Spleen (tissue), 11 donors: ENCODE data around the gene AKNAD1. TPM values are rescaled to one million over a fixed set of nuclear protein-coding genes. Genes with fewer than 3 reads are reported as not detected.
A peak's percentile ranks its signal among the peaks of the same experiment; 100 is the strongest.

Experiments
- DNase-seq: peaks from one replicate; pipeline ENCODE4 v3.0.0-alpha.2; 2020
- H3K27ac ChIP-seq, 8 donors: fragments of 200-600 bp; sonication (generic) in 7 of 8; 1 replicate in 4 of 8; 2 replicates in 4 of 8; pipeline versions ENCODE4 v1.5.0 to v1.8.0; 2016 to 2021; ENCODE audit warnings: inconsistent platforms in 4 of 8, mild to moderate bottlenecking in 4 of 8, moderate library complexity in 1 of 8
- H3K27me3 ChIP-seq, 7 donors: fragments of 200-600 bp; sonication (generic) in 6 of 7; replicated peaks in 1 of 7; 1 replicate in 4 of 7; 2 replicates in 3 of 7; pipeline versions ENCODE4 v1.5.0 to v1.8.0; 2016 to 2021; ENCODE audit warnings: inconsistent platforms in 3 of 7, mild to moderate bottlenecking in 1 of 7
- H3K36me3 ChIP-seq, 6 donors: fragments of 200-600 bp; sonication (generic) in 5 of 6; 1 replicate in 4 of 6; 2 replicates in 2 of 6; pipeline versions ENCODE4 v1.5.0 to v1.8.0; 2016 to 2021; ENCODE audit warnings: inconsistent platforms in 2 of 6
- H3K4me1 ChIP-seq, 6 donors: fragments of 200-600 bp; sonication (generic) in 5 of 6; 1 replicate in 3 of 6; 2 replicates in 3 of 6; pipeline versions ENCODE4 v1.5.0 to v1.8.0; 2016 to 2021; ENCODE audit warnings: inconsistent platforms in 3 of 6
- H3K4me3 ChIP-seq, 8 donors: fragments of 200-600 bp; sonication (generic) in 7 of 8; 1 replicate in 4 of 8; 2 replicates in 4 of 8; pipeline versions ENCODE4 v1.5.0 to v1.8.0; 2016 to 2021; ENCODE audit warnings: inconsistent platforms in 4 of 8, mild to moderate bottlenecking in 4 of 8, moderate library complexity in 2 of 8
- H3K9me3 ChIP-seq, 8 donors: fragments of 200-600 bp; sonication (generic) in 7 of 8; 1 replicate in 4 of 8; 2 replicates in 4 of 8; pipeline versions ENCODE4 v1.5.0 to v1.8.0; 2016 to 2021; ENCODE audit warnings: inconsistent platforms in 4 of 8
- CTCF ChIP-seq, 11 experiments: fragments of 200-600 bp in 7 of 11; fragments of 450-650 bp in 4 of 11; sonication (generic) in 4 of 11; IDR thresholded peaks in 8 of 11; conservative IDR thresholded peaks in 3 of 11; 1 replicate in 7 of 11; 2 replicates in 4 of 11; pipeline versions ENCODE4 v1.4.0 to v1.8.0; 2016 to 2021; ENCODE audit warnings: antibody characterized with exemption in 11 of 11, inconsistent platforms in 4 of 11, mild to moderate bottlenecking in 1 of 11
- POLR2A ChIP-seq, 3 donors: fragments of 450-650 bp; IDR thresholded peaks; one replicate each; pipeline ENCODE4 v1.5.1; 2017; ENCODE audit warnings: antibody characterized with exemption in 3 of 3, mild to moderate bottlenecking in 1 of 3
- POLR2AphosphoS5 ChIP-seq, 3 donors: sonication (generic); formaldehyde crosslinking; IDR thresholded peaks; one replicate each; pipeline ENCODE4 v1.5.1; 2017; ENCODE audit warnings: antibody characterized with exemption in 3 of 3
- WGBS, 5 donors: extraction: QIAGEN DNeasy Blood & Tissue Kit in 3 of 5; methylation state at CpG; one replicate each; pipeline versions ENCODE4 v1.1.5 to v1.1.7; 2013 to 2018; 5-methylcytosine and 5-hydroxymethylcytosine counted together
- intact Hi-C: fragments of 100-400 bp; cut with DNase I; formaldehyde crosslinking; loops from one replicate; pipeline ENCODE4 v1.15.0; 2023; ENCODE audit warnings: low total_unique reads
- polyA plus RNA-seq, 3 donors: library from polyadenylated mRNA; stranded (reverse); fragments of 200-250 nt; gene quantifications; one replicate each; pipeline ENCODE4 v1.2.1, GENCODE V29; 2013
- total RNA-seq, 7 donors: library from RNA; depleted of rRNA in 3 of 7; stranded (reverse); fragments of >200 nt in 3 of 7; fragmentation: NEBNext Ultra II Directional in 4 of 7; extraction: Animal tissue kit (Norgen Biotek cat#: 25700) in 4 of 7; gene quantifications; one replicate each; pipeline versions ENCODE4 v1.1.0 to v1.2.1, GENCODE V29; 2016 to 2021
- donor health status: healthy with polysubstance abuse.
- donor health status: DM: no; HTN: no; CAD: no; lungs with moderate emphysema.
- donor health status: DM: no; HTN: no; CAD: no.
- donor health status: Bipolar disorder and iron deficiency.
- donor health status: healthy.
- donor health status: DM: no; HTN: no; CAD: no.
- donor health status: DM: yes; HTN: yes; CAD: no.

The AKNAD1 gene
- total and polyA plus RNA-seq, 10 donors, result 0.03 to 0.11 TPM; not detected in 8

- Histone ChIP-seq H3K36me3 (no peaks in the 10 kb centered on the region), H3K4me3 (no peak overlapping the region), H3K9me3 (peaks cover 0 to 6% (median 0%) of the 10 kb centered on the region in 8 donors), H3K27ac (no peak overlapping the region), H3K4me1 (no peaks in the 10 kb centered on the region), H3K27me3 (no peaks in the 10 kb centered on the region)
- intact Hi-C loops, result no loop called here
- 80 to 97% (median 85%) methylated on average over 3 of the region's 3 CpGs for WGBS, 5 donors
- no peak for DNase-seq
- TF ChIP-seq POLR2AphosphoS5 (IDR thresholded peaks at IDR 0.05), result no peak
- TF ChIP-seq CTCF (IDR thresholded peaks at IDR 0.05 in 8 of 11, conservative IDR thresholded peaks at IDR 0.05 in 3 of 11), result no peak
- no peak for TF ChIP-seq POLR2A (IDR thresholded peaks at IDR 0.05)
These were observed 14.2 kb downstream of the AKNAD1 start for GRCh38 chr1:108842525-108843181.

- no peak overlapping the region for H3K27ac ChIP-seq
- intact Hi-C loops, result no loop called here
- no peak for TF ChIP-seq CTCF (IDR thresholded peaks at IDR 0.05 in 8 of 11, conservative IDR thresholded peaks at IDR 0.05 in 3 of 11)
- no peak for TF ChIP-seq POLR2AphosphoS5 (IDR thresholded peaks at IDR 0.05)
- TF ChIP-seq POLR2A (IDR thresholded peaks at IDR 0.05), result no peak
These were observed 15.2 kb downstream of the AKNAD1 start for GRCh38 chr1:108841703-108842102.

GRCh38 chr1:108832929-108833328, 24.0 kb downstream of the AKNAD1 start:
- peaks cover 0 to 2% (median 0%) of the 10 kb centered on the region in 8 donors for H3K9me3 ChIP-seq
- WGBS, 5 donors, result 88 to 100% (median 97%) methylated on average over 2 of the region's 2 CpGs
- no peak overlapping the region for H3K4me3 ChIP-seq
- H3K4me1 ChIP-seq, result peaks cover 0 to 27% (median 15%) of the 10 kb centered on the region in 6 donors
- DNase-seq, result no peak
- TF ChIP-seq CTCF (IDR thresholded peaks at IDR 0.05 in 8 of 11, conservative IDR thresholded peaks at IDR 0.05 in 3 of 11), result no peak
- TF ChIP-seq POLR2A (IDR thresholded peaks at IDR 0.05), result no peak
- TF ChIP-seq POLR2AphosphoS5 (IDR thresholded peaks at IDR 0.05), result no peak
- no peaks in the 10 kb centered on the region for H3K36me3 ChIP-seq
- no peak overlapping the region for H3K27ac ChIP-seq
- intact Hi-C loops, result no loop called here
- no peaks in the 10 kb centered on the region for H3K27me3 ChIP-seq

More at GRCh38 chr1:108841703-108842102, 15.2 kb downstream of the AKNAD1 start:
- Histone ChIP-seq H3K4me3 (no peak overlapping the region), H3K27me3 (no peaks in the 10 kb centered on the region), H3K36me3 (no peaks in the 10 kb centered on the region), H3K4me1 (no peaks in the 10 kb centered on the region), H3K9me3 (peaks cover 0 to 6% (median 0%) of the 10 kb centered on the region in 8 donors)
- DNase-seq, result no peak
- 33 to 79% (median 55%) methylated on average over 1 of the region's 1 CpG for WGBS, 5 donors

- no peaks in the 10 kb centered on the region for H3K36me3 ChIP-seq
- no peaks in the 10 kb centered on the region for H3K9me3 ChIP-seq
- peak overlapping the region in 6 of 8 donors; percentile 1 to 63 (median 51) for H3K27ac ChIP-seq
- TF ChIP-seq CTCF (IDR thresholded peaks at IDR 0.05 in 8 of 11, conservative IDR thresholded peaks at IDR 0.05 in 3 of 11) (no peak), POLR2AphosphoS5 (IDR thresholded peaks at IDR 0.05) (no peak), POLR2A (IDR thresholded peaks at IDR 0.05) (no peak)
- intact Hi-C loops, result no loop called here
- H3K4me1 ChIP-seq, result peaks cover 0 to 29% (median 15%) of the 10 kb centered on the region in 6 donors
- no peak overlapping the region for H3K4me3 ChIP-seq
- 27 to 56% (median 41%) methylated on average over 2 of the region's 2 CpGs for WGBS, 5 donors
- no peaks in the 10 kb centered on the region for H3K27me3 ChIP-seq
- no peak for DNase-seq
These were observed 25.7 kb downstream of the AKNAD1 start for GRCh38 chr1:108831225-108831624.
